Activated CD4-positive, alpha-beta T cell treated with anti-CD3 and anti-CD28 coated beads for 36 hours (primary cell): ENCODE measurements around the gene MEN1. TPM values are rescaled to one million over a fixed set of nuclear protein-coding genes. Genes with fewer than 3 reads are reported as not detected.
"Not testable (repeated sequence)": the region's sequence is repeated elsewhere in the genome, so short reads cannot be mapped to it uniquely, and the experiment has no call there.

Source experiments
- ATAC-seq: fragments of 200-7000 bp; cut with Tn5 transposase; one replicate; pipeline ENCODE4 v1.10.0; 2021; ENCODE audit warnings: mild to moderate bottlenecking, moderate library complexity
- CTCF ChIA-PET: fragments of 350-600 bp; sonication (Branson Sonifier 250); formaldehyde crosslinking; loops from one replicate; lab custom pipeline; 2021; ENCODE audit warnings: antibody characterized with exemption; lab: Charles Lee
- POLR2A ChIA-PET: fragments of 350-600 bp; sonication (Branson Sonifier 250); formaldehyde crosslinking; loops from one replicate; lab custom pipeline; 2021; ENCODE audit warnings: antibody characterized with exemption, inconsistent platforms; lab: Charles Lee
- DNase-seq: peaks from one replicate; pipeline ENCODE4 v3.0.0-alpha.2; 2020
- H3K27ac Mint-ChIP-seq: one replicate; pipeline ENCODE4 v1.8.0; 2021; ENCODE audit warnings: mixed read lengths
- H3K27me3 Mint-ChIP-seq: one replicate; pipeline ENCODE4 v1.8.0; 2021; ENCODE audit warnings: mixed read lengths
- H3K36me3 Mint-ChIP-seq: one replicate; pipeline ENCODE4 v1.8.0; 2021; ENCODE audit warnings: low read depth, mixed read lengths
- H3K4me1 Mint-ChIP-seq: one replicate; pipeline ENCODE4 v1.8.0; 2021; ENCODE audit warnings: mixed read lengths
- H3K4me3 Mint-ChIP-seq: one replicate; pipeline ENCODE4 v1.8.0; 2021; ENCODE audit warnings: mild to moderate bottlenecking, moderate library complexity, mixed read lengths
- H3K9me3 Mint-ChIP-seq: one replicate; pipeline ENCODE4 v1.8.0; 2021; ENCODE audit warnings: low read depth, mixed read lengths
- intact Hi-C, 2 experiments: fragments of 100-400 bp; cut with DNase I in 1 of 2; cut with micrococcal nuclease in 1 of 2; formaldehyde crosslinking; loops; one replicate each; pipeline versions ENCODE4 v1.14.2 to v1.15.1; 2022 to 2024; cut with DNase I, micrococcal nuclease
- total RNA-seq, 2 experiments: library from RNA; stranded (reverse); gene quantifications; one replicate each; pipeline ENCODE4 v1.2.3, GENCODE V29; 2021

Gene MEN1
- total RNA-seq, 2 experiments from 2014 or later = 34.8 to 38.5 TPM

DNA sequence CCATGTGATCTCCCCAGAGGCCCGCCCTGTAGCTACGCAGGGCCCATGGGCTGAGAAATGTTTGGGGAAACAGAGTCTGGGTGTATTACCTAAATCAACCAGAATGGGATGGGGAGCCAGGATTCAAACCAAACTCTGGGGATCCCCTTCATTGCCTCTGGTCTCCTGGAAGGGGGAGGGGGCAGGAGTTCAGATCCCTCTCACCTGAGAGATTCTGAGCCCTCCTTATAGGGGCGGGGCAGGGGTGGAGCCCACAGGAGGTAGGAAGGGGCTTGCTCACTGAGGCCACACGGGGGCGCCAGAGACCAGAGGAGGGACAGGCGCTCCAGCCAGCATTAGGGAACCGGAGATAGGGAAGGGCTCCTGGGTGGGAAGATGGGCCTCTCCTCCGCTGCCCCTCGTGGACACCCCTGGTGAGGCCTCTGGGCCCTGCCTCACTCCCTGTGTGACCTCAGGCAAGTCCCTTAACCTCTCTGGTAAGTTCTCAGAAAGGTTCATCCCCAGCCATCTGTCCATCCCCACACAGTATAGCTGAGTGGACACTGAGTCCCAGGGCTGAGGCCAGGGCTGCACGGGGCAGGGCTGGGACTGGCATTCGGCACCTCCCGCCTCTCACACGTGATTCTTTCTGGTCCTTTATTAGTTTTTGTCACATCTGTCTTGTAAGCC, 36.8 kb upstream of the MEN1 start:
- DNase-seq (peak; percentile 96), ATAC-seq (peak; percentile 75)
- Mint-ChIP-seq H3K27ac (no peak overlapping the region), H3K36me3 (no peaks in the 10 kb centered on the region), H3K4me1 (peaks cover 54% of the 10 kb centered on the region), H3K27me3 (no peaks in the 10 kb centered on the region), H3K9me3 (no peaks in the 10 kb centered on the region), H3K4me3 (no peak overlapping the region)
- CTCF ChIA-PET = interaction anchor here (0.6 to 15.7 kb wide), 20 partner anchors 10 to 542 kb away, joined by 3 to 377 read pairs (median 5); partner anchors contain the start of genes EHD1, GPHA2 and ZNHIT2
- POLR2A ChIA-PET = interaction anchor here (1.2 to 3.6 kb wide), 5 partner anchors 13 to 31 kb away, joined by 3 to 16 read pairs (median 7); partner anchors contain the start of gene EHD1
- intact Hi-C loops = loop anchor here (1.0 to 5.0 kb wide), 10 partner anchors 14 to 270 kb away; partner anchors contain the start of genes ARL2 (in 2 of the 2), ZNHIT2 (in 2 of the 2), ATG2A (in 1 of the 2) and EHD1 (in 1 of the 2)

DNA sequence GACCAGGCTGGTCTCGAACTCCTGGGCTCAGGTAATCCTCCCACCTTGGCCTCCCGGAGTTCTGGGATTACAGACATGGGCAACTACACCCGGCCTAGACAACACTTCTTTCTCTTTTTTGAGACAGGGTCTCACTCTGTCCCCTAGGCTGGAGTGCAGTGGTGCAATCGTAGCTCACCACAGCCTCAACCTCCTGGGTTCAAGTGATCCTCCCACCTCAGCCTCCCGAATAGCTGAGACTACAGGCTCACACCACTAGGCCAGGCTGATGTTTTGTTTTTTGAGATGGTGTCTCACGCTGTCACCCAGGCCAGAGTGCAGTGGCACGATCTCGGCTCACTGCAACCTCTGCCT, 35.4 kb upstream of the MEN1 start:
- ATAC-seq, H3K9me3 Mint-ChIP-seq, H3K4me3 Mint-ChIP-seq, POLR2A ChIA-PET, H3K27ac Mint-ChIP-seq, H3K27me3 Mint-ChIP-seq, DNase-seq, H3K36me3 Mint-ChIP-seq: not testable (repeated sequence)
- CTCF ChIA-PET = interaction anchor here (0.5 to 15.7 kb wide), 8 partner anchors 9 to 324 kb away, joined by 3 to 377 read pairs (median 4); partner anchors contain the start of gene SPDYC
- peaks cover 40% of the 10 kb centered on the region for H3K4me1 Mint-ChIP-seq
- intact Hi-C loops = loop anchor here (2.0 to 5.0 kb wide), 4 partner anchors 15 to 271 kb away; partner anchors contain the start of genes ARL2 (in 1 of the 2), SF1 (in 1 of the 2) and ZNHIT2 (in 1 of the 2)

DNA sequence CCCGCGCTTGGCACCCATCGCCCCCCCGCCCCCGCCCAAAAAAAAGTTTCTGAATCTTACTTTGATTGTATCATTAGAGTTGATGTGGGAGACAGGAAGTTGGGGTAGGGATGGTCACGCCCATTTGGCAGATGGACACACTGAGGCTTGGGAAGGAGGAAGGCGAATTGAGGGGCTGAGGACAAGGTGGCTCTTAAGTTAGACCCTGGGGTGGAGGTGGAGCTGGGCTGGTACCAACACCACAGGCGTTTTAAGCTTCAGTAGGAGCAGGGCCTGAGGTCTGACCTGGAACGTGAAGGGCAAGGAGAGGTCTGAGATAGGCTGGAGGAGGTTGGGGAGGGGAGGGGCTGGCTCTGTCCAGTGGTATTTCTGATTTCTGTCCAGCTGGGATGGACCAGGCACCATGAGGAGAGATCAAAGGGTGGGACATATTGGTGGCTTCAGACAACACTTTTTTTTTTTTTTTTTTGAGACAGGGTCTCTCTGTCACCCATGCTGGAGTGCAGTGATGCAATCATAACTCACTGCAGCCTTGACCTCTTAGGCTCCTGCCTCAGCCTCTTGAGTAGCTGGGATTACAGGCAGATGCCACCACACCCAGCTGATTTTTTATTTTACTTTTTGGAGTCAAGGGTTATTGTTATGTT, 34.9 kb upstream of the MEN1 start:
- Mint-ChIP-seq H3K36me3 (no peaks in the 10 kb centered on the region), H3K4me1 (peaks cover 35% of the 10 kb centered on the region), H3K27me3 (no peaks in the 10 kb centered on the region), H3K27ac (peak overlapping the region; percentile 23), H3K4me3 (peak overlapping the region; percentile 31), H3K9me3 (no peaks in the 10 kb centered on the region)
- intact Hi-C loops = loop anchor here in 1 of 2 experiments (5.0 kb wide), 1 partner anchor 167 kb away; the partner anchor contains the start of gene ARL2
- ChIA-PET CTCF (interaction anchor here (0.5 to 15.7 kb wide), 10 partner anchors 8 to 324 kb away, joined by 3 to 377 read pairs (median 4); partner anchors contain the start of genes ARL2 and SPDYC), POLR2A (no interaction called here)
- ATAC-seq (no peak), DNase-seq (no peak)

DNA sequence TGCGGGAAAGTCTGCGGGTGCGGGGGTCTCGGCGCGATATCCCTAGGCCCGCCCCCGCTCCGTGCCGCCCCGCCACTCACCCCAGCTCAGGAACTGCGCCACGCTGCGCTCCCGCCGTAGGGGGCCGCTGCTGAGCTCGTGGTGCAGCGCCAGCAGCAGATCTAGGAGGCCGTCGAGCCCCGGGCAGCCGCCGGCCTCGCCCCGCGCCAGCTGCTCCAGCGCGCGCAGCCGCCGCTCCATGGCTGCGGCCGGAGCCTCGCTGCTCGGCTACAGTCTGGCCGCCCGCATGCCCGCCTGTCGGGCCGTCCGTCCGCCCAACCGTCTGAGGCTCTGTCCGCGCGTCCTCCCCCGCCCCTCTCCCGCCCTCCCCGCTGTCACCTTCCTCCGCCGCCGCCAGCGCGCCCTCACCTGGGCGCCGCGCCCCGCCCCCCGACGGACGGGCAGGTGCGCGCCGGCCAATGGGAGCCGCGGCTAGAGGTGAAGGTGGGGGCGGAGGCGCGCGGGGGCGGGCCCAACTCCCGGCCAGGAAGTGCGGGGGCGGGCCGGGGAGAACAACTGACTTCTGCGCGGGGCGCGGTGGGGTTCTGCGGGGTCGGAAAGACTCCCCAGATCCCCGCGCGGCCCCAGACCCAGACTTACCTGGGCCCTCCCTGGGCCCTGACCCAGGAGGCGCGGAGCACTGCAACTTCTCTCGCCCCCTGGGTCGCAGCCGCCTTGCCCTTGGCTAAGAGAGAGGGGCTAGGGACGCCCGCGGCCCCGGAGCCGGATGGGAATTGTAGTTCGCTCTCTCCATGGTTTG, 34.2 kb upstream of the MEN1 start, which contains the start of gene CDC42BPG:
TSS of gene CDC42BPG (minus strand) at position 324 of the 799 bp plus-strand sequence. CDS start at position 240, 84 bp downstream.
- ChIA-PET POLR2A (interaction anchor here (0.5 to 1.1 kb wide), 2 partner anchors 41 to 961 kb away, joined by 3 to 4 read pairs; no protein-coding TSS in a partner anchor), CTCF (interaction anchor here (0.6 to 15.7 kb wide), 14 partner anchors 13 to 250 kb away, joined by 3 to 377 read pairs (median 4); partner anchors contain the start of genes ARL2 and MEN1)
- no peaks in the 10 kb centered on the region for H3K27me3 Mint-ChIP-seq
- intact Hi-C loops = loop anchor here in 1 of 2 experiments (5.0 kb wide), 1 partner anchor 168 kb away; the partner anchor contains the start of gene ARL2
- no peaks in the 10 kb centered on the region for H3K36me3 Mint-ChIP-seq
- ATAC-seq = peak; percentile 76
- DNase-seq = peak; percentile 83
- peak within 1 kb of the TSS; percentile 23 for H3K27ac Mint-ChIP-seq
- H3K9me3 Mint-ChIP-seq = no peaks in the 10 kb centered on the region
- H3K4me1 Mint-ChIP-seq = peaks cover 32% of the 10 kb centered on the region
- peak within 1 kb of the TSS; percentile 57 for H3K4me3 Mint-ChIP-seq

DNA sequence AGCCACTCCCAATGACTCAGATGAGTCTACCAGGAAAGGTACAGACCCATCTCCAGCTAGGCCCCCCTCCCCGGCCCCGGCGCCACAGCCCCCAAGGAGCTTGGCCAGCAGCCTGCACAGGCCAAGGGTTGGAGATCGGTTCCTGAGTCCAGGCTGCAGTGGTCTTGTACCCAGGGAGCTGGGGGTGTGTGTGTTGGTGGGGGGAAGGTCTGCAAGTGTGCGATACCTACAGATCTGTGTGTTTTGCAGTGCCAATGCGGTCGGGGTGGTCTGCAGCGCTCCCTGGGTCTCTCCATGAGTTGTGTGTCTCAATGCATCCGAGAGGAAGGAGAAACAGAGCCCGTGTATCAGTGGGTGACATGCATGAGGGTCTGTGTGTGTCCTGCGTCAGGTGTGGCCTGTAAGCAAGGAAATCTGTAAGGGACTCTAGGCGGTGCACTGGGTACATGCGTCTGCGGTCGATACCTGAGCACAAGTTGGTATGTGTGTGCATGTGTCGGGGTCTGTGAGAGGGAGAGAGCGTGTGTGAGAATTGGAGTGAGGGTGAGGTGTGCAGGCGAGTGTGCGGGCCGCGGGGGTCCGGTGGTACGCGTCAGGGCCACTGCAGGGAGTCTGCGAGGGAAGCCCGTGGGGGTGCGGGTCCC, 33.5 kb upstream of the MEN1 start:
- Mint-ChIP-seq H3K27me3 (no peaks in the 10 kb centered on the region), H3K36me3 (no peaks in the 10 kb centered on the region), H3K4me1 (peaks cover 25% of the 10 kb centered on the region), H3K9me3 (no peaks in the 10 kb centered on the region), H3K27ac (no peak overlapping the region), H3K4me3 (peak overlapping the region; percentile 57)
- intact Hi-C loops = no loop called here
- ChIA-PET CTCF (interaction anchor here (0.6 to 15.7 kb wide), 13 partner anchors 8 to 250 kb away, joined by 3 to 377 read pairs (median 4); partner anchors contain the start of gene MEN1), POLR2A (interaction anchor here (0.5 to 1.1 kb wide), 3 partner anchors 42 to 961 kb away, joined by 3 to 4 read pairs (median 3); no protein-coding TSS in a partner anchor)
- DNase-seq (no peak), ATAC-seq (no peak)

DNA sequence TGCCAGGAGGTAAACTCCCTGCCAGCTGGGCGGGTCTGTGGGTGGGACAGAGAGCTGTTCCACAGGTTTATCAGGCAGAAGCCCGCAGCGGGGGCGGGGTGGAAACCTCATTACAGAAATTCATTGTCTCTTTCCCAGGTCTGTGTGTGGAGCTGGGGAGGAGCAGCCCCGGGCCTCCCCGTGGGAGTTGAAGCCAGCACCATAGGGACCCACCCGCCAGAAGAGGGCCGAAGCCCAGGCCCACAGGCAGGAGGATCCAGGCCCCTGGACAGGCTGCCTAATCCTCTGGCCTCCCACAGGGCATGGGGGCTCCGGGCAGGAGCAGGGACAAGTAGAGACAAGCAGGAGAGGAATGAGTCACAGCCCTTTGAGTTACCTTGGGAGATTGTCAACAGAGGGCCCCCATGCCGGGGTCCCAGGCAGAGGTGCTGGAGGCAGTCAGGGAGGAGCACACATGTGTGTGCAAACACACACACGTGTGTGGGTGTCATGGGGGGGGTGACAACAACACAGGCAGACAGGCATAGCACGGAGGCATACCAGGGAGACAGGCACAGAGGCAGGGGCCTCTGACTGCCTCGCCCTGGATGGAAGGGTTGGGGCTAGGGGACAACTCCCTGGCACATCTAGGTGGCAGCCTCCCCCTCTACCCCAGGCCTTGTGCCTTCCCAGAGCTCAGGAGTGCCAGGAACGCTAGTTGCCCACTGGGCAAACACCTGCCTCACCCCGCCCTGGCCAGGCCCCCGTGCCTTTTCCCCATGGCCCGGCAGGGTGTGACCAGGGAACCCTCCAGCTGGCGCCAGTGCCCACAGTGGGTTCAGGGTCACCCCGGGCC, 32.7 kb upstream of the MEN1 start:
- Mint-ChIP-seq H3K27ac (peak overlapping the region; percentile 25), H3K27me3 (no peaks in the 10 kb centered on the region)

DNA sequence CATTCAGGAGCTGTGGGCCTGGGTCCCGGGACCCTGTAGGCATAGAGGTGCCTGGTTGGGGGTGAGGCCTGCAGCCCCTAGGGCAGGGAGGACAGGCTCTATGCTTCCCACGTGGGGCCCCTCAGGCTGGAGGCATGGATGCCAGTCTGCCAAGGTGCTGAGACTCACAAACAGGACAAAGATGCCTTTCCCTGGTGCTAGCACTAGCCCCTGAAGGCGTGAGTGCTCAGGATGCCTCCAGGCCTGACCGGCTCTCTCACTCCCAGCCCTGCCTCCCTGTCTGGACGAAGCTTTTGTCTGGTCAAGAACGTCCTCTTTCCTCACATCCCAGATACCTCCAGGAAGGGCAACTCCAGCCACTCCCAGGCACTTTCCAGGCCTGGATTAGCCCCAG, 32.0 kb upstream of the MEN1 start:
- no peaks in the 10 kb centered on the region for H3K9me3 Mint-ChIP-seq
- ATAC-seq (no peak), DNase-seq (no peak)
- no peak overlapping the region for H3K27ac Mint-ChIP-seq
- no peak overlapping the region for H3K4me3 Mint-ChIP-seq
- intact Hi-C loops = no loop called here
- H3K4me1 Mint-ChIP-seq = peaks cover 15% of the 10 kb centered on the region
- CTCF ChIA-PET = interaction anchor here (0.5 to 15.7 kb wide), 3 partner anchors 50 to 173 kb away, joined by 3 to 377 read pairs (median 3); no protein-coding TSS in a partner anchor
- POLR2A ChIA-PET = no interaction called here
- no peaks in the 10 kb centered on the region for H3K36me3 Mint-ChIP-seq
- no peaks in the 10 kb centered on the region for H3K27me3 Mint-ChIP-seq

More for the DNA sequence above, 32.7 kb upstream of the MEN1 start:
- Mint-ChIP-seq H3K4me3 (no peak overlapping the region), H3K9me3 (no peaks in the 10 kb centered on the region), H3K4me1 (peaks cover 18% of the 10 kb centered on the region), H3K36me3 (no peaks in the 10 kb centered on the region)
- ATAC-seq = no peak
- ChIA-PET POLR2A (interaction anchor here (0.6 kb wide), 1 partner anchor 45 kb away, joined by 3 read pairs; no protein-coding TSS in a partner anchor), CTCF (interaction anchor here (0.5 to 15.7 kb wide), 6 partner anchors 8 to 407 kb away, joined by 3 to 377 read pairs (median 3); no protein-coding TSS in a partner anchor)
- DNase-seq = no peak
- intact Hi-C loops = no loop called here

DNA sequence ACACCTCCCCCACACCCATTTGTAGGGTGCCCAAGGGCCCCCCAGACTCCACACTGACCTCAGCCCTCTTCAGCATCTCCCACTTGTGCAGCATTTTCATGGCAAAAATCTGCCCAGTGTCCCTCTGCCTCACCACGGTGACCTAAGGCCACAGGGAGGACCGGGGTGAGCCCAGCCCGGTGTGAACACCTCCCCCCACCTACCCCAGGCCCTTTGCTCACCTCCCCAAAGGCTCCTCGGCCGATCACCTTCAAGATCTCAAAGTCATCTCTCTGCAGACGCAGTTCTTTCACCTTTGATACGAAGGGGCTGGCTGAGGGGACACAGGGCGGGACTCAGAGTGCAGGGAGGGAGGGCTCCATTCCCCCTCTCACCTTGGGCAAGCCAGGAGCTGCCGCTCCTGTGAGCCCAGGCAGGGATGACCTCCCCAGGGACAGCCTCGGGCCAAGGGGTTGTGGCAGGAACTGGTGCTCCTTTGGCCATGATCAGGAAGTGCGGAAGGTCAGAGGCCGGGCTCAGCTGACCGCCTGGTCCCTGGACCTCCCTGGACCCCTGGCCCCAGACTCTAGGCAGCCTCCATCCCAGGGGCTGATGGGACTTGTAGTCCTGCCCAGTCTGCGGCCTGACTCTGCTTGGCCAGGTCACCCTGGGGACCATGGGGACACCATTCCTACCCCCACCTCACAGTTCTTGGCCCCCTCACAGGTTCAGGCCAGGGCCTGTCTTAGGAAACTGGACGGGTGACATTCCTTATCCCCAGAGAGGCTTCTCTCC, 31.4 kb upstream of the MEN1 start:
- intact Hi-C loops = no loop called here
- H3K4me1 Mint-ChIP-seq = peaks cover 10% of the 10 kb centered on the region
- H3K36me3 Mint-ChIP-seq = no peaks in the 10 kb centered on the region
- ChIA-PET CTCF (interaction anchor here (1.0 to 15.7 kb wide), 2 partner anchors 51 to 174 kb away, joined by 3 to 377 read pairs; no protein-coding TSS in a partner anchor), POLR2A (no interaction called here)
- ATAC-seq = no peak
- H3K27ac Mint-ChIP-seq = no peak overlapping the region
- DNase-seq = no peak
- no peak overlapping the region for H3K4me3 Mint-ChIP-seq
- no peaks in the 10 kb centered on the region for H3K27me3 Mint-ChIP-seq
- no peaks in the 10 kb centered on the region for H3K9me3 Mint-ChIP-seq
